ENCODE data around the gene PCNX2.

The PCNX2 gene

DNA sequence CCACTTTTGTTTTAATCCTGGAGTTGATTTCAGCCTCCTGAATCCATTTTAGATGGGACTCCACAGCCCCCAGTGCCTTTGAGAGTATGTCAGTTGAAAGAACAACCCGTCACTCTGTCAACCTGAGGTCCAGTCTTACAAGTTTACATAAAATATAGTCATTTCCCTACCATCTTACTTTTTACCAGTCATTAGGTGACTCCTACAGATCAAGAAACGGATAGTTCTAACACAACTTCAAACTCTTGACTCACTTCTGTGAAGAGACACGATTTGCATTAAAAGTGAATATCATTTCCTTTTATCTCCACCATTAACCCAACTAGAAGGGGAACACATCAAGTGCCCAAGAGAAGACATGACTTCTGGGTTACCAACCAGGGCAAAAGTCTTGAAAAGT lies 198.0 kb downstream of the PCNX2 start:
- POLR2A ChIA-PET, result no interaction called here
- H3K9me3 ChIP-seq (ENCODE audit: control insufficient read depth, insufficient read depth, low read depth, low read length), result no peaks in the 10 kb centered on the region
- no peak overlapping the region for H3K27ac ChIP-seq (ENCODE audit: extremely low read depth, low read depth, low read length)
- H3K4me3 ChIP-seq (ENCODE audit: low read depth, low read length), result no peak overlapping the region
- CTCF ChIA-PET, result no interaction called here
- TF ChIP-seq ZNF776 (tag by site-specific recombination; IDR thresholded peaks at IDR 0.05; ENCODE audit: borderline replicate concordance) (no peak), ZNF19 (tag by site-specific recombination; IDR thresholded peaks at IDR 0.05; ENCODE audit: low read depth) (no peak), GLIS1 (tag by site-specific recombination; IDR thresholded peaks at IDR 0.05) (no peak), ZNF324 (tag by site-specific recombination; IDR thresholded peaks at IDR 0.05) (no peak), KLF10 (tag by site-specific recombination; IDR thresholded peaks at IDR 0.05) (no peak), ZNF785 (tag by site-specific recombination; IDR thresholded peaks at IDR 0.05) (no peak), ZBTB48 (tag by site-specific recombination; IDR thresholded peaks at IDR 0.05) (no peak), ZNF350 (tag by site-specific recombination; IDR thresholded peaks at IDR 0.05) (no peak), ZNF843 (tag by site-specific recombination; IDR thresholded peaks at IDR 0.05) (no peak)
- no peaks in the 10 kb centered on the region for H3K4me1 ChIP-seq (ENCODE audit: control insufficient read depth, insufficient read depth, low read length)
- peaks cover 0 to 8% of the 10 kb centered on the region in 2 experiments; a peak in 1 of 3 replicates for H3K36me3 ChIP-seq (ENCODE audit: control insufficient read depth in 2 of 2, insufficient read depth in 1 of 2, low read length in 2 of 2)

DNA sequence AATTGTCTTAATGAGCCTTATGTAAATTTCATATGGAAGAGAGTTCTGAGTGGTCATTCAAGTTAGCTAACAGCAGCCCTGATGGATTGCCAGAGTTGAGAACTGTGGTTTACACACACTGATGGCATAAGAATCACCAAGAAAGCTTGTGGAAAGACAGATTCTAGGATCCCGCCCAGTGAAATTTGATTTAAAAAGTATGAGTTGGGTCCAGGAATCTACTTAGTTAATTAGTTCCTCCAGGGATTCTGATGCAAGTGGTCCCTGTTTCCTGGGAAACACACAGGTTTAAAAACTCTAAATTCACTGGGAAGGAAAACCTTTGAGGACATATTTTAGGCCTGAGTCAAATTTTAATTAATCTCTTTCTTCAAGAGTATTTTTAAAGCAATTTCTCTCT lies 200.8 kb downstream of the PCNX2 start:
- Histone ChIP-seq H3K9me3 (ENCODE audit: control insufficient read depth, insufficient read depth, low read depth, low read length) (no peaks in the 10 kb centered on the region), H3K4me1 (ENCODE audit: control insufficient read depth, insufficient read depth, low read length) (no peaks in the 10 kb centered on the region), H3K27ac (ENCODE audit: extremely low read depth, low read depth, low read length) (no peak overlapping the region), H3K36me3 (ENCODE audit: control insufficient read depth in 2 of 2, insufficient read depth in 1 of 2, low read length in 2 of 2) (peaks cover 0 to 19% of the 10 kb centered on the region in 2 experiments; a peak in 2 of 3 replicates), H3K4me3 (ENCODE audit: low read depth, low read length) (no peak overlapping the region)
- CTCF ChIA-PET, result interaction anchor here (0.6 to 0.8 kb wide), 2 partner anchors 30 to 224 kb away, joined by 3 to 4 read pairs; no protein-coding TSS in a partner anchor
- POLR2A ChIA-PET, result interaction anchor here (0.6 kb wide), 1 partner anchor 13 kb away, joined by 3 read pairs; no protein-coding TSS in a partner anchor
- TF ChIP-seq GFI1B (tag by site-specific recombination; IDR thresholded peaks at IDR 0.05) (no peak), MEIS1 (CRISPR knock-in tag; IDR thresholded peaks at IDR 0.05; ENCODE audit: borderline replicate concordance) (no peak), ZNF830 (tag by site-specific recombination; IDR thresholded peaks at IDR 0.05; ENCODE audit: low read depth) (no peak), ZBTB8A (tag by site-specific recombination; IDR thresholded peaks at IDR 0.05) (no peak), ZNF404 (tag by site-specific recombination; IDR thresholded peaks at IDR 0.05) (no peak), ZFP41 (tag by site-specific recombination; IDR thresholded peaks at IDR 0.05; ENCODE audit: borderline replicate concordance) (no peak), ZNF366 (tag by site-specific recombination; conservative IDR thresholded peaks at IDR 0.05) (no peak), ZNF560 (tag by site-specific recombination; IDR thresholded peaks at IDR 0.05; ENCODE audit: borderline replicate concordance) (no peak), ZNF391 (tag by site-specific recombination; IDR thresholded peaks at IDR 0.05; ENCODE audit: borderline replicate concordance, low read depth) (no peak)
- TF ChIP-seq, protein P1, sequence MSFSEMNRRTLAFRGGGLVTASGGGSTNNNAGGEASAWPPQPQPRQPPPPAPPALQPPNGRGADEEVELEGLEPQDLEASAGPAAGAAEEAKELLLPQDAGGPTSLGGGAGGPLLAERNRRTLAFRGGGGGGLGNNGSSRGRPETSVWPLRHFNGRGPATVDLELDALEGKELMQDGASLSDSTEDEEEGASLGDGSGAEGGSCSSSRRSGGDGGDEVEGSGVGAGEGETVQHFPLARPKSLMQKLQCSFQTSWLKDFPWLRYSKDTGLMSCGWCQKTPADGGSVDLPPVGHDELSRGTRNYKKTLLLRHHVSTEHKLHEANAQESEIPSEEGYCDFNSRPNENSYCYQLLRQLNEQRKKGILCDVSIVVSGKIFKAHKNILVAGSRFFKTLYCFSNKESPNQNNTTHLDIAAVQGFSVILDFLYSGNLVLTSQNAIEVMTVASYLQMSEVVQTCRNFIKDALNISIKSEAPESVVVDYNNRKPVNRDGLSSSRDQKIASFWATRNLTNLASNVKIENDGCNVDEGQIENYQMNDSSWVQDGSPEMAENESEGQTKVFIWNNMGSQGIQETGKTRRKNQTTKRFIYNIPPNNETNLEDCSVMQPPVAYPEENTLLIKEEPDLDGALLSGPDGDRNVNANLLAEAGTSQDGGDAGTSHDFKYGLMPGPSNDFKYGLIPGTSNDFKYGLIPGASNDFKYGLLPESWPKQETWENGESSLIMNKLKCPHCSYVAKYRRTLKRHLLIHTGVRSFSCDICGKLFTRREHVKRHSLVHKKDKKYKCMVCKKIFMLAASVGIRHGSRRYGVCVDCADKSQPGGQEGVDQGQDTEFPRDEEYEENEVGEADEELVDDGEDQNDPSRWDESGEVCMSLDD (tag by site-specific recombination; IDR thresholded peaks at IDR 0.05), result no peak
- TF ChIP-seq, protein P2, sequence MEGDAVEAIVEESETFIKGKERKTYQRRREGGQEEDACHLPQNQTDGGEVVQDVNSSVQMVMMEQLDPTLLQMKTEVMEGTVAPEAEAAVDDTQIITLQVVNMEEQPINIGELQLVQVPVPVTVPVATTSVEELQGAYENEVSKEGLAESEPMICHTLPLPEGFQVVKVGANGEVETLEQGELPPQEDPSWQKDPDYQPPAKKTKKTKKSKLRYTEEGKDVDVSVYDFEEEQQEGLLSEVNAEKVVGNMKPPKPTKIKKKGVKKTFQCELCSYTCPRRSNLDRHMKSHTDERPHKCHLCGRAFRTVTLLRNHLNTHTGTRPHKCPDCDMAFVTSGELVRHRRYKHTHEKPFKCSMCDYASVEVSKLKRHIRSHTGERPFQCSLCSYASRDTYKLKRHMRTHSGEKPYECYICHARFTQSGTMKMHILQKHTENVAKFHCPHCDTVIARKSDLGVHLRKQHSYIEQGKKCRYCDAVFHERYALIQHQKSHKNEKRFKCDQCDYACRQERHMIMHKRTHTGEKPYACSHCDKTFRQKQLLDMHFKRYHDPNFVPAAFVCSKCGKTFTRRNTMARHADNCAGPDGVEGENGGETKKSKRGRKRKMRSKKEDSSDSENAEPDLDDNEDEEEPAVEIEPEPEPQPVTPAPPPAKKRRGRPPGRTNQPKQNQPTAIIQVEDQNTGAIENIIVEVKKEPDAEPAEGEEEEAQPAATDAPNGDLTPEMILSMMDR (tag by site-specific recombination; IDR thresholded peaks at IDR 0.05), result no peak
